ENCODE data around the gene SLC2A4RG.

Gene SLC2A4RG

DNA sequence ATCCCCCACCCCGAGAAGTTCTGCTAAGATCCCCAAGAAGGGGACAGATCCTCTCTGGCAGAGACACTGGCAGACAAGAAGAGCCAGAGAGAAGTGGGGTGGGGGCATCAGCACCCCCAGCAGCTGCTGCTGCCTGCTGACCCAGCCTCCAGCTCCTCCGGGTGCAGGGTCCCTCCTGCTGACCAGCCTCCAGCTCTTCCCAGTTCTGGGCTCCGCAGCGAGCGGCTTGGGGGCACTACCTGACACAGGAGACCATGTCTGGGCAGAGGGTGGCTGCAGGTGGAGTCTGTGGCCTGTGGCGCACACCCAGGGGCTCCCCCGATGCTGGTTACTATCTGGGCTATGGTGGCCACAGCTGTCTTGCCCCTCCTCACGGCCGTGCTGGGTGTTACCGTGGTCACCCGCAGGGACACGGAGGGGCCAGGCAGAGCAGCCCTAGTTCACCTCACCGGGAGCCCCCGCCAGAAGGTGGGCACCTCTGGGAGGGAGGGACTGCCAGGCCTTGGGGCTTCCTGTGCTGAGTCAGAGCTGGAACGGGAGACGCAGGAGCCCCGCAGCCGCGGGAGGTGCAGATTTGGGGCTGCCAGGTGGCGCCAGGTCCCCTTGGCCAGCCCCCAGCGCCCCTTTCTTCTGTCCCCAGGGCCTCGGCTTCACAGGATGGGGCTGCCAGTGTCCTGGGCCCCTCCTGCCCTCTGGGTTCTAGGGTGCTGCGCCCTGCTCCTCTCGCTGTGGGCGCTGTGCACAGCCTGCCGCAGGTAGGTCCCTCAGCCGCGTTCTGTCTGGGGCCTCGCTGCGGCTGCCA, 2.5 kb upstream of the SLC2A4RG start:
- DNase-seq (peak; percentile 50 to 59 (median 53)), ATAC-seq (replicated peaks) (peak; percentile 38)
- Mint-ChIP-seq H3K9me3 (no peaks in the 10 kb centered on the region), H3K27ac (peak overlapping the region; percentile 41 to 83), H3K4me3 (peak overlapping the region; percentile 81 to 86), H3K4me1 (ENCODE audit: low read depth in 2 of 2) (peaks cover 22 to 24% of the 10 kb centered on the region in 2 donors), H3K36me3 (ENCODE audit: insufficient read depth) (peaks cover 43% of the 10 kb centered on the region), H3K27me3 (no peaks in the 10 kb centered on the region)

DNA sequence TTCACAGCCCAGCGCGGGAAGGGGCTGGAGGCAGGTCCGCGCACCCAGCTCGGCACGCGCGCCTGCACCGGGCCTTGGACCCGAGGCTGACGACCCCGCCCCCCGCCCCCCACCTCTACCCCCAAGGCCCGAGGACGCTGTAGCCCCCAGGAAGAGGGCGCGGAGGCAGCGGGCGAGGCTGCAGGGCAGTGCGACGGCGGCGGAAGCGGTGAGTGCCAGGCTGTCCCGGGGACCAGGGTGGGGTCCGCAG, 2.0 kb upstream of the SLC2A4RG start:
- Mint-ChIP-seq H3K36me3 (ENCODE audit: insufficient read depth) (peaks cover 43% of the 10 kb centered on the region), H3K27ac (no peak overlapping the region), H3K27me3 (no peaks in the 10 kb centered on the region), H3K4me3 (peak overlapping the region; percentile 81 to 86), H3K9me3 (no peaks in the 10 kb centered on the region), H3K4me1 (ENCODE audit: low read depth in 2 of 2) (peaks cover 22 to 24% of the 10 kb centered on the region in 2 donors)
- no peak for DNase-seq
- ATAC-seq (replicated peaks), result no peak

DNA sequence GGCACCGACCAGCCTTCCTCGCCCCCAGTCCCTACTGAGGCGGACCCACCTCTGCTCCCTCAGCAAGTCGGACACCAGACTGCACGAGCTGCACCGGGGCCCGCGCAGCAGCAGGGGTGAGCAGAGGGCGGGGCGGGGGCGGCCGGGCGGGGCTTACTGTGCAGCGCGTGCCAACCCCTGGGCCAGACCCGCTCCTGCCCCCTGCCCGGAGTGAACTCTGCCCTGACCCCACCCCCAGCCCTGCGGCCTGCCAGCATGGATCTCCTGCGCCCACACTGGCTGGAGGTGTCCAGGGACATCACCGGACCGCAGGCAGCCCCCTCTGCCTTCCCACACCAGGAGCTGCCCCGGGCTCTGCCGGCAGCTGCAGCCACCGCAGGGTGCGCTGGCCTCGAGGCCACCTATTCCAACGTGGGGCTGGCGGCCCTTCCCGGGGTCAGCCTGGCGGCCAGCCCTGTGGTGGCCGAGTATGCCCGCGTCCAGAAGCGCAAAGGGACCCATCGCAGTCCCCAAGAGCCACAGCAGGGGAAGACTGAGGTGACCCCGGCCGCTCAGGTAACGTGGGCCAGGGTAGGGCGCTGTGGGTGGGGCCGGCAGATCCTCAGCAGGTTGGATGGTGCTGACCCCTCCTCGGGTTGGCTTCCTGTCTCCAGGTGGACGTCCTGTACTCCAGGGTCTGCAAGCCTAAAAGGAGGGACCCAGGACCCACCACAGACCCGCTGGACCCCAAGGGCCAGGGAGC, 1.5 kb upstream of the SLC2A4RG start:
- Mint-ChIP-seq H3K27me3 (no peaks in the 10 kb centered on the region), H3K9me3 (no peaks in the 10 kb centered on the region), H3K4me1 (ENCODE audit: low read depth in 2 of 2) (peaks cover 22 to 24% of the 10 kb centered on the region in 2 donors), H3K36me3 (ENCODE audit: insufficient read depth) (peaks cover 45% of the 10 kb centered on the region), H3K4me3 (peak overlapping the region; percentile 81 to 86), H3K27ac (peak overlapping the region in 1 of 2 donors; percentile 20)
- ATAC-seq (replicated peaks), result no peak
- DNase-seq, result peak in 1 of 3 experiments; percentile 35

DNA sequence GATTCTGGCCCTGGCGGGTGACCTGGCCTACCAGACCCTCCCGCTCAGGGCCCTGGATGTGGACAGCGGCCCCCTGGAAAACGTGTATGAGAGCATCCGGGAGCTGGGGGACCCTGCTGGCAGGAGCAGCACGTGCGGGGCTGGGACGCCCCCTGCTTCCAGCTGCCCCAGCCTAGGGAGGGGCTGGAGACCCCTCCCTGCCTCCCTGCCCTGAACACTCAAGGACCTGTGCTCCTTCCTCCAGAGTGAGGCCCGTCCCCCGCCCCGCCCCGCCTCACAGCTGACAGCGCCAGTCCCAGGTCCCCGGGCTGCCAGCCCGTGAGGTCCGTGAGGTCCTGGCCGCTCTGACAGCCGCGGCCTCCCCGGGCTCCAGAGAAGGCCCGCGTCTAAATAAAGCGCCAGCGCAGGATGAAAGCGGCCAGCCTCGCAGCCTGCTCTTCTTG, 868 bp upstream of the SLC2A4RG start:
- Mint-ChIP-seq H3K9me3 (no peaks in the 10 kb centered on the region), H3K4me3 (peak overlapping the region; percentile 81 to 86), H3K4me1 (ENCODE audit: low read depth in 2 of 2) (peaks cover 19 to 21% of the 10 kb centered on the region in 2 donors), H3K27ac (peak overlapping the region in 1 of 2 donors; percentile 20), H3K27me3 (no peaks in the 10 kb centered on the region), H3K36me3 (ENCODE audit: insufficient read depth) (peaks cover 47% of the 10 kb centered on the region)
- DNase-seq, result peak; percentile 33 to 40 (median 35)
- no peak for ATAC-seq (replicated peaks)

DNA sequence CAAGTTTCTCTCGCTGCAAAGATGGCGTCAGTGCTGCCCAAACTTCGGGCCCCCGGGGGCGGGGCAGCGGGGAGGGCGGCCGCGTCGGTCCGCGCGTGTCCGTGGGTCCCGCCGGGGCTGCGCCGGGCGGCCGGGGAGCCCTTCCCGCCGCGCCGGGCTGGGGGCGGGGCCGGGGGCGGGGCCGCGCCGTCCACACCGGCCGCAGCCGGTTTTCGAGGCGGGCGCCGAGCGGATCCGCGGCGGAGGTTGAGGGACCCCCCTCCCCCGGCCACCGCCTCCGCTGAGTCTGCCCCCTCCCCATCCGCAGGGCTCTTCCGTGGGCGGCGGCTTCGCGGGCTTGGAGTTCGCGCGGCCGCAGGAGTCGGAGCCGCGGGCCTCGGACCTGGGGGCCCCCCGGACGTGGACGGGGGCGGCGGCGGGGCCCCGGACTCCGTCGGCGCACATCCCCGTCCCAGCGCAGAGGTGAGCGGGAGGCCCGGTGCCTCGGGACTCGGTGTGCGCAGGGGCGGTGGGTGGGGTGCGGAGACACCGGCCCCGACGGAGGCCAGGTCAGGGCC, 572 bp downstream of the SLC2A4RG start:
- ATAC-seq (replicated peaks) (peak; percentile 6), DNase-seq (peak; percentile 33 to 46 (median 41))
- Mint-ChIP-seq H3K27me3 (no peaks in the 10 kb centered on the region), H3K36me3 (ENCODE audit: insufficient read depth) (peaks cover 45% of the 10 kb centered on the region), H3K27ac (no peak overlapping the region), H3K4me3 (peak overlapping the region; percentile 61 to 67), H3K9me3 (no peaks in the 10 kb centered on the region), H3K4me1 (ENCODE audit: low read depth in 2 of 2) (peaks cover 13 to 18% of the 10 kb centered on the region in 2 donors)

DNA sequence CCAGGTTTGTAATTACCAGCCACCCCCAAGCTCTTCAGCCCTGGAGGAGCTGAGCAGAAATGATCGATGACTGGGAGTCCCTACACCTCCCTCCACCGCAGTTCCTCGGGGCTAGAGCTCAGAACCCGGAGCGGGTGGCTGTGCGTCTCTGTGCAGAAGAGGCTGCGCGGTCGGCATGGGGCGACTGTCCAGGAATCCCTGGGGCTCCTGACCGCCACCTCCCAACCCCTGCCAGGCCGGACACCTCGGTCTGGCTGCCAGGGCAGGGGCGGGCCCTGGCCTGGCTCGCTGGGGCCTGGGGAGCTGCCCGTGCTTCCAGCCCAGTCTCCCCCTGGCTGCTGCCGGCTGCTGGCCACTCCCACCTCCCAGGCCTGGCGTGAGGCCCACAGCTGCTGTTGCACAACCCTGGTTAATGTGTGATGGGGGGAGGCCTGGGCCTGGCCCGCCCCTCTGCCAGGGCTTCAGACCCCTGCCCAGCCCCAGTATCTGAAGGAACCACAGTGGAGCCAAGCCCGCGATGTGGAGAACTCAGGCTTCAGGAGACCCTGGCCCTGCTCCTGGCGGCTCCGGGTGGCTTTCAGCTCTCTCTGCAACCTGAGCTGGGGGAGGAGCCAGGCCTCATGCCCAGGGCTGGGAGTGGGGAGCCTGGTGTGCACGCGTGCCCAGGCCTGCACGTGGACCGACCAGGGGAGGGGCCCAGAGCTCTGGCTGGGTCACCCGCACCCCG, 1.2 kb downstream of the SLC2A4RG start:
- peak; percentile 34 to 47 (median 45) for DNase-seq
- no peaks in the 10 kb centered on the region for H3K9me3 Mint-ChIP-seq
- peaks cover 40% of the 10 kb centered on the region for H3K36me3 Mint-ChIP-seq (ENCODE audit: insufficient read depth)
- peaks cover 6 to 15% of the 10 kb centered on the region in 2 donors for H3K4me1 Mint-ChIP-seq (ENCODE audit: low read depth in 2 of 2)
- ATAC-seq (replicated peaks), result peak; percentile 13
- no peaks in the 10 kb centered on the region for H3K27me3 Mint-ChIP-seq
- H3K27ac Mint-ChIP-seq, result peak overlapping the region in 1 of 2 donors; percentile 49
- H3K4me3 Mint-ChIP-seq, result peak overlapping the region; percentile 61 to 67

DNA sequence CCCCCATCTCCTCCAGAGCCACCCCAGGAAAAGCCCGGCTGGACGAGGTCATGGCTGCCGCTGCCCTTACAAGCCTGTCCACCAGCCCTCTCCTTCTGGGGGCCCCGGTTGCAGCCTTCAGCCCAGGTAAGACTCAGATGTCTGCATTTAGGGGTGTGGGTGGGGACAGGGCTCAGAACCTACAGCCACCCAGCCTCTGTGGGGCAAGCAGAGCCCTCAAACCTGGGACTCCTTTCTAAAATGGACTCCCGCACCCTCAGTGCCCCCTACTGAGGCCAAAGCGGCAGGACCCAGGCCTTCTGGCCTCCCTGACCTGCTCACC, 1.7 kb downstream of the SLC2A4RG start:
- DNase-seq, result no peak
- ATAC-seq (replicated peaks), result no peak
- Mint-ChIP-seq H3K4me3 (peak overlapping the region; percentile 61 to 67), H3K9me3 (no peaks in the 10 kb centered on the region), H3K27ac (peak overlapping the region in 1 of 2 donors; percentile 49), H3K4me1 (ENCODE audit: low read depth in 2 of 2) (peaks cover 1 to 11% of the 10 kb centered on the region in 2 donors), H3K27me3 (no peaks in the 10 kb centered on the region), H3K36me3 (ENCODE audit: insufficient read depth) (peaks cover 35% of the 10 kb centered on the region)

DNA sequence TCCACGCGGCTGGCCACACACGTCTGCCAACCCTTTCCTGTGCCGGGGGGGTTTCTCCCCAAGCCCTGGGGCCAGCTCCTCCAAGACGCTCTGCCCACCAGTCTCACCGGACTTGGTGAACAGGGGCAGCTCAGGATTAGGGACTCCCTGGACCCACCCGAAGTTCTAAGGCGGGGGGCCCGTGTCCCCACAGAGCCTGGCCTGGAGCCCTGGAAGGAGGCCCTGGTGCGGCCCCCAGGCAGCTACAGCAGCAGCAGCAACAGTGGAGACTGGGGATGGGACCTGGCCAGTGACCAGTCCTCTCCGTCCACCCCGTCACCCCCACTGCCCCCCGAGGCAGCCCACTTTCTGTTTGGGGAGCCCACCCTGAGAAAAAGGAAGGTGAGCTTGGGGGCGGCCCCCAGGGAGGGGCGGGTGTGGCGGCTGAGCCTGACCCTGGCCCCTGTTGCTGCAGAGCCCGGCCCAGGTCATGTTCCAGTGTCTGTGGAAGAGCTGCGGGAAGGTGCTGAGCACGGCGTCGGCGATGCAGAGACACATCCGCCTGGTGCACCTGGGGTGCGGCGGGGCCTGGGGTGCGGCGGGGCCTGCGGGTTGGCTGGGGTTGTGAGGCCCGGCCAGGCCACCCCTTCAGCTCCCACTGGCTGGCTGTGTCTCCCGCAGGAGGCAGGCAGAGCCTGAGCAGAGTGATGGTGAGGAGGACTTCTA, 2.3 kb downstream of the SLC2A4RG start:
- H3K27ac Mint-ChIP-seq, result peak overlapping the region in 1 of 2 donors; percentile 49
- ATAC-seq (replicated peaks), result no peak
- H3K9me3 Mint-ChIP-seq, result no peaks in the 10 kb centered on the region
- DNase-seq, result no peak
- peaks cover 30% of the 10 kb centered on the region for H3K36me3 Mint-ChIP-seq (ENCODE audit: insufficient read depth)
- peaks cover 0 to 10% of the 10 kb centered on the region in 2 donors for H3K4me1 Mint-ChIP-seq (ENCODE audit: low read depth in 2 of 2)
- H3K27me3 Mint-ChIP-seq, result no peaks in the 10 kb centered on the region
- H3K4me3 Mint-ChIP-seq, result peak overlapping the region; percentile 61 to 67

DNA sequence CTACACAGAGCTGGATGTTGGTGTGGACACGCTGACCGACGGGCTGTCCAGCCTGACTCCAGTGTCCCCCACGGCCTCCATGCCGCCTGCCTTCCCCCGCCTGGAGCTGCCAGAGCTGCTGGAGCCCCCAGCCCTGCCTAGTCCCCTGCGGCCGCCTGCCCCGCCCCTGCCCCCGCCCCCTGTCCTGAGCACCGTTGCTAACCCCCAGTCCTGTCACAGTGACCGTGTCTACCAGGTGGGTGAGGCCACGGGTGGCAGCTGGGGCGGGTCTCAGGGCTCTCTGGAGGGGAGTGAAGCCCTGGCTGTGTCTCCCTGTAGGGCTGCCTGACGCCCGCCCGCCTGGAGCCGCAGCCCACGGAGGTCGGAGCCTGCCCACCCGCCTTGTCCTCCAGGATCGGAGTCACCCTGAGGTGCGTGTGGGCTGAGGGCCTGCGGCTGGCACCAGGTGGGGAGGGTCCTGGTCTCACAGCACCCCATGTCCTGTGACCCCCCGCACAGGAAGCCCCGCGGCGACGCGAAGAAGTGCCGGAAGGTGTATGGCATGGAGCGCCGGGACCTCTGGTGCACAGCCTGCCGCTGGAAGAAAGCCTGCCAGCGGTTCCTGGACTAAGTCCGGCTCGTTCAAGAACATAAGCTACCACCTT, 2.9 kb downstream of the SLC2A4RG start:
- H3K9me3 Mint-ChIP-seq, result no peaks in the 10 kb centered on the region
- peaks cover 24% of the 10 kb centered on the region for H3K36me3 Mint-ChIP-seq (ENCODE audit: insufficient read depth)
- DNase-seq (no peak), ATAC-seq (replicated peaks) (no peak)
- no peak overlapping the region for H3K27ac Mint-ChIP-seq
- no peaks in the 10 kb centered on the region for H3K27me3 Mint-ChIP-seq
- H3K4me1 Mint-ChIP-seq (ENCODE audit: low read depth in 2 of 2), result peaks cover 0 to 10% of the 10 kb centered on the region in 2 donors
- no peak overlapping the region for H3K4me3 Mint-ChIP-seq

DNA sequence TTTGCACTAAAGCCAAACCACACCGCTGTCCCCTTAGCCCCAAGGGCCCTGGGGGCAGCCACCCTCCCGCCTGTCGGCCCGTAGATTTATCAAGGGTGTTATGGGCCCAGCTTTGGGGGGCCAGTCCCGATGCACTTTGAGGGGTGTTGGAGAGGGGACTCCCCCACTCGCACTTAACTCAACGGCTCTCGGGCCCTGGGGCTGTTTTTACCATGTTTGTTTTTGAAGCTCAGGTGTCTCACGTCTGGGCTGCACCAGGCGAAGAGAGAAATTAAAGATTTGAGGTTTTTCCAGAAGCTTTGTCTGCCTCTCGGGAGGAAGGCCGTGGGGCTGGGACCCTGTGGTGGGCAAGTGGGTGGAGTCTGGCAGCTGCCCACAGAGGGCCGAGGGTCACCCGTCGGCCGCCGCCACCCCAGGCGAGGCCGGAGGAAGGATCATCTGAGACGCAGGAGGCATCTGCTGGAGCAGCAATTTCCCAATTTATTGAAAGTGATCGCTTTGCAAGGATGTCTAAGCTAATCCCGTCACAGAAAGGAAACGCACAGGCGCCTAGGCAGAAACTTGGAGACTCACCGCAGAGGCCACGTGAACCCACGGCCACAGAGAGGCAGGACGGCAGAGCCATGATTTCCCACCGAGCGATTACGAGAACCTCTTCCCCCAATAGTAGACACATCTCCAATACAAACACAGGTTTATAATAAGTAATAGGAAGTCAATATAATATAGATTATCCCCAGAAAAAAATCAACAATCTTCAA, 3.8 kb downstream of the SLC2A4RG start:
- peaks cover 20% of the 10 kb centered on the region for H3K36me3 Mint-ChIP-seq (ENCODE audit: insufficient read depth)
- H3K4me1 Mint-ChIP-seq (ENCODE audit: low read depth in 2 of 2), result peaks cover 0 to 8% of the 10 kb centered on the region in 2 donors
- DNase-seq (no peak), ATAC-seq (replicated peaks) (no peak)
- H3K4me3 Mint-ChIP-seq, result no peak overlapping the region
- H3K27ac Mint-ChIP-seq, result no peak overlapping the region
- H3K9me3 Mint-ChIP-seq, result no peaks in the 10 kb centered on the region
- H3K27me3 Mint-ChIP-seq, result no peaks in the 10 kb centered on the region

DNA sequence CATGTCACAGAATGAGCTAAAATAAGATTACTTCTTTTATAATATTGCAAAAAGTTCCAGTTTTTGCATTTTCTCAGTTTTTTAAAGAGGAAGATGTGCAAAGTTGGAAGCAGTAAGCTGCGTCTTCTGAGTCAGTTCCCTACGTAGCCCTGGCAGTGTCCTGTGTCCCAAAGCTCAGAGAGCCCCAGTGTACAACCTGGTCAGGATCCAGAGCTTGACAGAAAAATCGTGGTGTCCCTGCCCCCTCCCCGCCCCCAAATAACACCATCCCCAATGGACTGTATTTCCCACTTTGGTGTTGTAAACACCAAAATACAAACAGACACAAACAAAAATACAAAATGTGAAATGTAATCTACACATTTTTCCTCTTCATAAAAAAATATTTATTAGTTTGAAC, 4.6 kb downstream of the SLC2A4RG start:
- H3K27me3 Mint-ChIP-seq, result no peaks in the 10 kb centered on the region
- no peak overlapping the region for H3K4me3 Mint-ChIP-seq
- H3K27ac Mint-ChIP-seq, result no peak overlapping the region
- peaks cover 14% of the 10 kb centered on the region for H3K36me3 Mint-ChIP-seq (ENCODE audit: insufficient read depth)
- no peak for ATAC-seq (replicated peaks)
- peaks cover 4 to 9% of the 10 kb centered on the region in 2 donors for H3K4me1 Mint-ChIP-seq (ENCODE audit: low read depth in 2 of 2)
- no peaks in the 10 kb centered on the region for H3K9me3 Mint-ChIP-seq
- DNase-seq, result no peak

All from effector memory CD8-positive, alpha-beta T cell (primary cell).